GM21529 (cell line): ENCODE data around the gene CD69.

Source experiments
- ATAC-seq: cut with Tn5 transposase; IDR thresholded peaks from one replicate; pipeline ENCODE4 v1.9.1; 2021; ENCODE audit not compliant: unreplicated experiment

CD69 gene

DNA sequence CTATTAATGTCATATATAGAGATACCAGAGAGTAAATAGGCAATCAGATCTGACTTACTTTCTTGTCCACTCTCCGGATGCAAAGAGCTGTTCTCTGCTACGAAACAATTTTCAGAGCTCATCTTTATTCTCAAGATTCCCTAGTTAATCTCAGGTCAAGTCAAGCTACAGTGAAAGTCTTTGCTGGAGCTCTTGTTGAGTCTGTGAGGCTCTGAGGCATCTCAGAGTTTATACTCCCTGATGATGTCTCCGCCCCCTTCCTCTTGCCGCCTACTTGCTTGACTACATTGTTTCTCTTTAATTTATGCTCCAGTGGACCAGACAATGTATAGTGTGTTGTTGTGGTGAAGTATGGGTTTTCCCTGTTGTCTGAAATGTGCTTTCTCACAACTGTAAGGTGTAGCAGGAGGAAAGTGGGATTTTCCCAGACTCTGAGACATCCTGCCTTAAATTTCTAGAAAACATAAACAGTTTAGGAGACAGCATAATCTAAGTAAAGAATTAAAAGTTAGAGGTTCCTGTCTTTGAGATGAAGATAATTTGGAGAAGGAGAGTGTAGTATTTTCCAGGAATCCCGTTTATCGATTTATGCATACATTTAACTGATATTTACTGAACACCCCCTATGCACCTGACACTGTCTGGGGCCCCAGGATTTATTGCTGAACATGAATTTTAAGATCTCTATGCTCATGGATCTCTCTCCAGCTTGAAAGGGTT is at the start of gene CD69:
CD69 (minus strand) TSS at position 203 of the 720 bp plus-strand sequence; CDS start at position 122, 81 bp downstream.
- peak; percentile 50 for ATAC-seq

DNA sequence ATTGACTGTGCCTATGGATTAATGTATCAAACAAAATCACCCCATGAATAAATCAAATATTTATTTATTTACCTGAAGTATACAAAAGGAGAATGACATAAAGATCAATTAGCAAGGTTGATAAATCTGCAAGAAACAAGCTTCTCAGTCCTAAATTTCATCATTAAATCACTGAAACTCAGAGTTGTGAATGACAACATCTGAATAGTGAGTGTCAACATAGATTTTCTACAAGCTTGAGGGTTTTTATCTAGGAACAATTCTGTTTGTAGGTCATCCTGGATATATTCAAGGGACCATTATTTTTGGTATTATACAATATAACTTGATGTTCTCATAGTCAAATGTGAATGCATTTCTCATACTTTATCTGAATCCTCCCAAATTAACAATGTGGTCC is 49.2 kb upstream of the CD69 start:
- no peak for ATAC-seq

DNA sequence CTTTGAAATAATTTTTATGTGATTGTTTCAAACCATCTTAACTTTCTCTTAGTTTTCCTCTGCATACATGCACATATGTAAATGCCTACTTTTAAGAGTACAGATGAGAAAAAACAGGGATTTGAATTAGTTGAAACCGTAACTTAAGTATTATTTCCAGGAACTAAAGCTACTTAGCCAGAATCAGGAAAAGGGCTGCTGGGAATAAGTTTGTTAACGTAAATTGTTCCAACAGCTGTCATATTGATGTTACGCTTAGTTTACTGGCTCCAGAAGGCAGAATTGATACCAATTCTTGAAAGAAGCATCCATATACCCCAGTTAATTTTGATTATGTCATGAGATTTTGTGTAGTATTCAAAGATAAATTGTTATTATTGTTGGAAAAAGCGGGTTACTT is 48.6 kb upstream of the CD69 start:
- ATAC-seq, result no peak

DNA sequence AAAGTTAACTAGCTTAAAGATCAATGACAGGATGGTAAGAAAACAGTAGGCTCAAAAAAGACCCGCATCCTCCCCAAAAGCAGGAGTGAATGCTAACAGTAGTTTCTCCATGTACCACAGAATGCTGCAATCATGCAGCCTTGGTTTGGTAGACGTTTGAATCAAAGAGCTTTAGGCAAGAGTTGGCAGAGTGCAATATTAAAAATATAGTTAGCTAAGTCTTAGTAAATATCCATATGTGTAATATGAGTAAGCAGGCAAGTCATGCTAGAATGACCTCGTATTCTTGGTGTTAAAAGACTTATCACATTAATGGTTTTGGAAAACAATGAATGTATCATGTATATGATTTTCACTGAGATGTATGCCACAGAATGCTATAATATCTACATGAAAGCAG is 47.8 kb upstream of the CD69 start:
- no peak for ATAC-seq

DNA sequence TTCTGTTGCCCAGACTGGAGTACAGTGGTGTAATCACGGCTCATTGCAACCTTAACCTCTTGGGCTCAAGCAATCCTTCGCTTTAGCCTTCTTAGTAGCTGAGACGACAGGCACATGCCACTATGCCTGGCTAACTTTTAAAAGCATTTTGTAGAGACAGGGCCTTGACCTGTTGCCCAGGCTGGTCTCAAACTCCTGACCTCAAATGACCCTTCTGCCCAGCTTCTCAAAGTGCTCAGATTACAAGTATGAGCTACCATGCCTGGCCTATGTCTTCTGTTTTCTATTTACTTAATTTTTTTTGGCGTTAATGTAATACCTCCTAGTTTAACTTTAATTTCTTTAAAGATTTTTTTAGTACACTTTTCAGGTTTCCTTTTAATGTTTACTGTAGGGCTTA is 46.0 kb upstream of the CD69 start:
- no peak for ATAC-seq

DNA sequence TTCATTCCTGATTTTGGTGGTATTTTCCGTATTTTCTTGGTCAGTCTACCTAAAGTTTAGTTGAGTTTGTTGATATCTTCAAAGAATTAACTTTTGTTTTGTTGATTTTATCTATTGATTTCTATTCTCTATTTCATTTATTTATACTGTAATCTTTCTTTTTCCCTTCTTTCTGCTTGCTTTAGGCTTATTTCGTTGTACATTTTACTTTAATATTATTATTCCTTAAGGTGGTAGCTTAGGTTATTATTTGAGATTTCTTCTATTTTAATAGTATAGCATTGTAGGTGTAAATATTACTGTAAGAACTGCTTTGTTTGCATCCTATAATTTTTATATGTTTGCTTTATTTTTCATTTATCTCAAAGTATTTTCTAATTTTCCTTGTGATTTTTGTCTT is 45.2 kb upstream of the CD69 start:
- ATAC-seq, result no peak

DNA sequence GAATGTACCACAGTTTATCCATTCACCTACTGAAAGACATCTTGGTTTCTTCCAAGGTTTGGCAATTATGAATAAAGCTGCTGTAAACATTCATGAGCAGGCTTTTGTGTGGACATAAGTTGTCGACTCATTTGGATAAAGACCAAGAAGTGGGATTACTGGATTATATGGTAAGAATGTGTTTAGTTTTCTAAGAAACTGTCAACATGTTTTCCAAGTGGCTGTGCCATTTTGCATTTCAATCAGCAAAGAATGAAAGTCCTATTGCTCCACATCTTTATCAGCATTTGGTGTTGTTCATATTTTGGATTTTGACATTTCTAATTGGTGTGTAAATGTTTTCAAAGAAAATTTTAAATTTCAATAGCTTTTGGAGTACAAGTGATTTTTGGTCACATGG is 39.3 kb upstream of the CD69 start:
- no peak for ATAC-seq

DNA sequence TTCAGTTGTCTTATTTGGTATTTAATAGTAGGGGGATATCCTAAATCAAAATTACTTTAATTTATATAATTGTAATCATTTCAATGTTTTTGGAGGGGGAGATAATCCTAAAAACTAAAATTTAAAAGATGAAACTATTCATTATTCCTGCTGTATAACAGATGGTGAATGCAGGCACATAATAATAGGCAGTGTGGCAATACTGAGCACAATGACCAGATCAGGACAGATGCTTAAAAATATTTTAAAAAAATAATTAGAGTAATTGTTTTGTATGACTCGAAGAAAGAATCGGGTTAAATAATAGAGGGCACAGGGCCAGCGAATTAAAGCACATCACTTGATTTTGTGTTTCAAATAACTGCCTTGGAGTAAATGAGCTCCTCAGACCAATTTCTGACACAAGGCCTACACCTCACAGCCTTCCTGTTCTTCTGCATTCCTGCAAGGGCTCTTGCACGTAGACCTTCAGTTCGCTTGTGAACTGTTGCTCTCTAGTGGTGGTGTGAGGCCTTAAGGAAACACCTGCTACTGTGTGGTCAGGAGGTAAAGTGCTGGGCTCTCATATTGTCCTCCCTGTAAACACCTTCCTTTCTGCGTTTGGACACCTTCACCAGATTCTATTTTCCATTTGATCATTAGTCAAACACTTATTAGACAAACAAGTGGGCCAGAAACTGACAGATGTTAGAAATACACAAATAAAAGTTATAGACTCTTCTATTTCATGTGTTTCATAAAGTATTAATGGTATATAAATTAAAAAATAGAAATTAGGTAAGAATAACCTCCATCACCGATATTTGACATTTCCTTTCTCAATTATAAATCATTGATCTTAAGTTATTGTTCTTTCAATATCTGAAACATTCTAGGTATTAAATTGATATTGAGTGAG is 37.3 kb upstream of the CD69 start:
- peak; percentile 98 for ATAC-seq

DNA sequence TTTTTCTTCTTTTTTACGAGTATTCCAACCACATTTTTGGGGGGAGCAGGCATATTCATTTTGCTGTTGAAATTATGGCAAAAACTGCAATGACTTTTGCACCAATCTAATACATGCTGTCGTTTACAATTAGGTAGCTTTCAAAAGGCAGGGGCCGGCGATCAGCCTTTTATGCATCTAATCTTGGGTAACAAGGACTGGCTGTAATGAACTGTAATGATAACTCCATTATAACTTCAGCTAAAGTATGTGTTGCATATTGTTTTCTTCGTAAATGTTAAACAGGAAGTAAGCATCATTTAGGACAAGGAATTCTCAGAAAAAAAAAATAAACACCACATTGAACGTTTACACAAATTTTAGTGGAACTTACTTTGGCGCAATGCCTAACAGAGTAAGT is 36.3 kb upstream of the CD69 start:
- ATAC-seq, result no peak

DNA sequence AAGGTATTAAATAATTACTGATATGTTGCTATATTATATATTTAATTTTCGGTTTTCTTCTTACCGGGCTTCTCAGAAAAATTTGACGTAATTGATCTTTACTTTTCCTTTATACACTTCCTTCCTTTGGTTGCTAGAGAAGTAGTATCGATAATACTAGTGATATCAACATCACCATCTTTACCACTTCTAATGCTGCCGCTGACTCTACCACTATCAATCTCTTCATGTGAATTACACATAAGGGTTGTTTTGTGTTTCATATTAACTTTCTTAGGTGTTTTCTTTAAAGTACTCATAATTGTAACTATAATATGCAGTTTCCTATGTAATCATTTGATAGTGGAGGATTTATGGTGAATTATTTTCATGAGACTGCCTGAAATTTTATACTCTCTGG is 35.6 kb upstream of the CD69 start:
- no peak for ATAC-seq

DNA sequence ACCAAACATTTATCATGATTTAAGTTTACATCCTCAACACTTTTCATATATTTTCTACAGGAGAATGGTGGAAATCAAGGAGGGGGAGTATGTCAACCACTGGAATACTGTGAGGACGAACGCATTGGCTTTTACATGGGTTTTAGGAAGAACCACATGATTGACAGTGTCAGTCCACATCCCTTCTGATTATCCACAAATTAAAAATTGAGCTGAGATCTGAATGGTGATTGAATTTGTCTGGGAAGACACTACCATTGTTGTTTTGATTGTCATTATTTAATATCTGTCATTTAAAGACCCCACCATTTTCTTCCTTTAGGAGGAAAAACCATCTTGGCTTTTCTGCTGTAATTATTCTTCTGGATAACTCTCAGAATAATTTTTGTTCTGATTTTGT is 35.2 kb upstream of the CD69 start:
- ATAC-seq, result no peak

DNA sequence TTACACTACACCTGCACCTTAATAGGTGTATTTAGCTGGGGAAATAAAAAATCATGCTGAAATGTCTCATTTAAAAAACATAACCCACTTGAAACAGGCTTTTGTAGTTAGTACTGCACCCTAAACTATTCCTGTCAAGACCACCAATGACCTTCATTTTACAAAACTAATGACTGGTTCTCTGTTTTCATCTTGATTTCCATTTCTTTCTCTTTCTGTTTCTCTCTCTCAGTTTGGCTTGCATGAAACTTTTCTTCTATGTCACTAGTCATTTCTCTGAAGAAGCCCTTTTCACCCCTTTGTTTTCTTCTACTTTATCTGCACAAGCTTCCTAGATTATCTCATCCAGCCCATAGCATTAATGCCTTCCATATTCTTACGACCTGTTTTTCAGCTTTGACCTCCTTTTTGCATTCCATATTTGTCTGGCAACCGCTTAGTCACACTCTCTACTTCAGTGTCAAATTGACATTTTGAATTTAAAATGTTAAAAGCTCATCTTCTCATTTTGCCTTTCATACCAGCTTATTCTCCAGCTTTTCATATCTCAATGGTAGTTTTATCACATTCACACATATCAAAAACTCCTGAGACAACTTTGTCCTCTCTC is 33.9 kb upstream of the CD69 start:
- no peak for ATAC-seq

DNA sequence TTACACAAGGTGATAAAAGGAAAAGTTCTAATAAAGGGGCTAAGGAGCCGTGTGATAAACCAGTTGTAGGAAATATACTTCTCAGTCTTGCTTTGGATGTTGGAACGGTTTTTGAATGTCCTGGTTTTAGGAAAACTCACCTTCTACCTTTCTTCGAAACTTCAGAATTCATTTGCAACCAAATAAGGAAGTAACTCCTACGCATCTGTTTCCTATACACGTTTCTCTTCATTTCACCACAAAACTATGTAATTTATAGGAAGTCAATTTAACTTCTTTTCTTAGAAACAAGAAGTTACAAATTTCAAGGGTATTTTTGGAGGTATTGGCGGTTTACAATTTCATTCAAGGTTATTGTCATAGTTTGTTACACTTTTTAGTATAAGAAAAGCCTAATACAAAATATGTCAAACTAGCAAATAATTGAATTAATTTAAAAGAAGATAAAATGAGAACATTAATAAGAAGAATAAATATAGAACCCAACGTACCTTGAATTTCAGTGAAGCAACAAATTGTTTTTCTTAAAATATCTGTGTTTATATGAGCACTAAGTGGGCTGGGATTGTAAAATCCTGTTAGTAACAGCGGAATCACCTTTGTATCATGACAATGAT is 33.2 kb upstream of the CD69 start:
- no peak for ATAC-seq

DNA sequence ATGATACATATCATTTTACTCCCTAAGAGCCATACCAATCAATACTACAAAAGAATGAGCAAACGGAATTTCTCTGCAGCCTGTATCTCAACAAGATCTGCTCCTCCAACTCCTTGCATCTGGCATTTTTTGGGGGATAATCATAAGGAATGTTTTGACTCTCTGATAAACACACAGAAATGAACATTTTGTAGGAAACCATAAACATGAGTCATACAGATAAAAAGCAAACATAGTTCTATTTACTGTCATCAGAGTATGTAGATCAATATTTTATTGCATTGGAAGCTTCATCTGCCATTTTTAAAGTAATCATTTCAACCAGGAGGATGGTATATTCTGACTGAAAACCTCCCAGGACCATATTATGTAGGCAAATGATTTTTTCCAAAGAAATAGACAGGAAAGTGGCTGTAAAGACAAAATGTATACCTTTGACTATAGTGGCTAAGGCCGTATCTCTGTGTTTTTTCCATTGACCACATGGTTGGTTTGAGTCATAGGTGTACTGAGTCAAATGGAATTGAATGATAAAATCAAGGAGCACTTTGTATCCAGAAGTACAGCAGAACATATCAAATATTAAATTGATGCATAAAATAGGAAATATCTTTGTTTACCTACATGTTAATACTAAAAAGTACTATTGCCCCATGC is 32.4 kb upstream of the CD69 start:
- ATAC-seq, result no peak

DNA sequence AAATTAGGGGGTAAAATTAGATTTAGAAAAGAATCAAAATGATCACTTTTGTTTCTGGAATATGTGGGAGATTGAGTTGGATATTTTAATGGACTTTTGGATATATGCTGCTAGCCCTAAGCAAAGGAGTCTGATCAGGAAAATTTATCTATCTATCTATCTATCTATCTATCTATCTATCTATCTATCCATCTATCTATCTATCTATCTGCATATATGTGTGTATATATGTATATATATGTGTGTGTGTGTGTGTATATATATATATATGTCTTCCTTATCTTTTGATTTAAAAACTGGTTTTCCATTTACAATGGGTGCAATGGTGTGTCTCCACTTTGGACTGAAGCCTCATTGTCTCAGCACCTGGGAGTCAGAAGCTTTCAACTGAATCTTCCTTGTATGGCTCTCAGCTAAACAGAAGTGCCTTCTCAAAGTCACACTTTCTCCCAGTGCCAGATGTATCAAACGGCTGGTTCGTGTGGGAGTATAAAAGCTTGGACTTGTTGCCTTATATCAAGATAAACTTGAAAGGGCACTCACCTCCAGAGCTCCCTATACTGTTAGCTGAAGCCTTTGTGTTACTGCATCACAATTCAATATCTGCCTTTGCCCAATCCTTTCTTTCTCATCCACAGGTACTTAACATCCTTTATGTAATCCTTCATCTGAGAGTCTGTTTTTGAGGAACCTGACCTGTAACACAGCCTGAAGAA is 31.6 kb upstream of the CD69 start:
- no peak for ATAC-seq

DNA sequence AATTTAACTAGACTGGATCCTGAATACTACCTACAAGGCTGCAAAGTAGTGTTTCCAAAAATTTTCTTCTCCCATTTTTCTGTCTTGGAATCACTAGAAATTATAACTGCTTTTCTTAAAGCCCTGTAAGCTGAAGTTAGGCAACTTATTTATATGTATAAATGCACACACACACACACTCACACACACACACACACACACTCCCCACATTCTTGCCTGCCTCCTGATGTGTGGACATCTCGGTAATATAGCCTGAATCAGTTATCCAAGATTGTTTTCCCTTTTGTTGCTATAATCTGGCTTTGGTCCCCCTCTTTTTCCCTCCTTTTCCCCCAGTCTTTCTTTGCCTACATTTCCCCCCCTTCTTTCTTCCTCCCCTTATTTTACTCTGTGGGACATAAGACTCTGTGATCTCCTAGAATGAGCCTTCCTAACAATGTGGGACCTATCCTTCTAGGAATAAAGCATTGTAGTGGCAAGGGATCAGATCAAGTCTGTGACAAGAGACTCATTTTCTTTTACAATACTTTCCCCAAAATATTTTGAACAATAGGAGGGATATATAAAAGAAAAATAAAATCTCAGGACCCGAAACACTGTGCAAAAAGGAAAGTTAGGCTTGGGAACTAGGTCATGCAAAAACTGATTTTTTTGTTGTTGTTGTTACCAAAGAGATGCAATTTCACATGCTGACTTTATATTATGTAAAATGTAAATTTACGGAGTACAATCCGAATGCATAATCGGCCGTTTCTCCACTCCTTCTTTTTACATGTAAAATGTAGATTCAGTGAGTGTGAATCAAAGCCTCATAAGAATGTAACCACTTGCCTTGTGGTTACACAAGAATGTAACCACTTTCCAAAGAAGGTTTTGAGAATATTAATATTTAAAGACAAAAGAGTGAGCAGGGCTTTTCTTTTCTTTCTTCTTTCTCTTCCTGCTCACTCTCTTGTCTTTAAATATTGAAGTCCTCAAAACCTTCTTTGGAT is 26.3 kb upstream of the CD69 start:
- ATAC-seq, result no peak

DNA sequence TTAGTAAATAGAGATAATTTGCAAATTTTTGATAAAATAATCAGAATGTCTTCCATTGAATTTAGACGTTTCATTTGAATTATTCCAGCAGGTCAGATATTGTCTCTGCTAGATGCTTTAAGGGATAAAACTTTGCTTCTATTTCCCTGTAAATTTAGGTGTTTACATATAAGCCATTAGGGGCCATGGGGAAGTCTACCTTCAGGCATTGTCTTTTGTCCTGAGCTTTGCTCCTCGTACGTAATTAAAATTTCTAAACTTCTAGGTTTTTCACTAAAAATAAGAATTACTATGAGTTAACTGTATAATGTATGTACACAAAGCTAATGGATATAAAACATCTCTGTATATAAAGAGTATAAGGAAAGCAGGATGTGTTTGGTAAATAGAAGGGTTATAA is 24.1 kb upstream of the CD69 start:
- ATAC-seq, result no peak

DNA sequence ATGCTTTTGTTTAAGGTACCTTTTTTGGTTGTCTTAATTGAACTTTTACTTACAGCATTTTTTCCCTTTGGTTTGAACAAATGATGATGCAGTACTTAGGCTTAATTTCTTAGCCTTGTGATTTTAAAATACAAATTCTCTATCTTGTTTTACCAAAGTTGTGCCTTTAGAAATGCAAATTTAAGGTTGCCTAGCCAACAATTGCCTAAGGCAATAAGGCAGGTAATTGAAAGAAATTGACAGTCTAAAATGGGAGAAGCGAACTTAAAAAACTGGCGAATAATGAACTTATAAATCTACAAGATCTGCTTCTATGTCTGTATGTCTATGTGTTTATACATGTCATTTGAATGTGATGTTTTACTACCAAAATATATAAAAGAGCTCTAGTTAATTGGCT is 23.6 kb upstream of the CD69 start:
- no peak for ATAC-seq
